HEK293 (cell line): ENCODE results near the gene CDC42SE2.

Source experiments
- YY1 ChIP-seq: fragments of 450-650 bp; formaldehyde crosslinking; IDR thresholded peaks from 2 replicates; pipeline ENCODE4 v1.5.1; 2018; ENCODE audit warnings: missing biosample characterization, missing genetic modification characterization
- ZNF677 ChIP-seq: fragments of 450-650 bp; IDR thresholded peaks from 2 replicates; pipeline ENCODE4 v1.5.0; 2018; ENCODE audit warnings: missing biosample characterization, mild to moderate bottlenecking, missing genetic modification characterization, moderate library complexity
- TF ChIP-seq, protein P1 (sequence below): fragments of 450-650 bp; formaldehyde crosslinking; IDR thresholded peaks from 2 replicates; pipeline ENCODE4 v1.5.1; 2016; ENCODE audit warnings: missing biosample characterization, missing genetic modification characterization

GRCh38 chr5:131225282-131225974 is 38.4 kb upstream of the CDC42SE2 start:
- TF ChIP-seq YY1 (tag by site-specific recombination), result no peak
- no peak for TF ChIP-seq ZNF677
- TF ChIP-seq, protein P1, sequence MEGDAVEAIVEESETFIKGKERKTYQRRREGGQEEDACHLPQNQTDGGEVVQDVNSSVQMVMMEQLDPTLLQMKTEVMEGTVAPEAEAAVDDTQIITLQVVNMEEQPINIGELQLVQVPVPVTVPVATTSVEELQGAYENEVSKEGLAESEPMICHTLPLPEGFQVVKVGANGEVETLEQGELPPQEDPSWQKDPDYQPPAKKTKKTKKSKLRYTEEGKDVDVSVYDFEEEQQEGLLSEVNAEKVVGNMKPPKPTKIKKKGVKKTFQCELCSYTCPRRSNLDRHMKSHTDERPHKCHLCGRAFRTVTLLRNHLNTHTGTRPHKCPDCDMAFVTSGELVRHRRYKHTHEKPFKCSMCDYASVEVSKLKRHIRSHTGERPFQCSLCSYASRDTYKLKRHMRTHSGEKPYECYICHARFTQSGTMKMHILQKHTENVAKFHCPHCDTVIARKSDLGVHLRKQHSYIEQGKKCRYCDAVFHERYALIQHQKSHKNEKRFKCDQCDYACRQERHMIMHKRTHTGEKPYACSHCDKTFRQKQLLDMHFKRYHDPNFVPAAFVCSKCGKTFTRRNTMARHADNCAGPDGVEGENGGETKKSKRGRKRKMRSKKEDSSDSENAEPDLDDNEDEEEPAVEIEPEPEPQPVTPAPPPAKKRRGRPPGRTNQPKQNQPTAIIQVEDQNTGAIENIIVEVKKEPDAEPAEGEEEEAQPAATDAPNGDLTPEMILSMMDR, result no peak
